ENCODE data around the gene FAM227A. TPM values are rescaled to one million over a fixed set of nuclear protein-coding genes. Genes with fewer than 3 reads are reported as not detected.

Gene FAM227A
- under 0.01 and 0.20 TPM in 2 replicates for total RNA-seq

GRCh38 chr22:38656256-38657044 is at the start of gene FAM227A, which contains the start of gene CBY1:
Gene FAM227A (minus strand): TSS chr22:38656392. CDS start chr22:38650168, 6,224 bp downstream.
Gene CBY1 (plus strand): TSS chr22:38656638. CDS start chr22:38668055, 11,417 bp downstream.
- DNase-seq (ENCODE audit: low read depth in 2 of 2) = peak; percentile 91 to 96

GRCh38 chr22:38705235-38706100 is 49.3 kb upstream of the FAM227A start, which contains the start of gene GTPBP1:
Gene GTPBP1 (plus strand): TSS chr22:38705944. CDS start chr22:38705956, 12 bp downstream.
- peak; percentile 100 for DNase-seq (ENCODE audit: low read depth in 2 of 2)

- DNase-seq (ENCODE audit: low read depth in 2 of 2) = peak in 1 of 2 donors; percentile 11
These were observed 48.6 kb upstream of the FAM227A start for GRCh38 chr22:38704654-38705234.

GRCh38 chr22:38700789-38701628 is 44.8 kb upstream of the FAM227A start, which contains the start of gene JOSD1:
Gene JOSD1 (minus strand): TSS chr22:38700943. CDS start chr22:38699987, 956 bp downstream.
- DNase-seq (ENCODE audit: low read depth in 2 of 2) = peak; percentile 95 to 98

GRCh38 chr22:38700270-38700788 is 44.1 kb upstream of the FAM227A start:
- DNase-seq (ENCODE audit: low read depth in 2 of 2) = peak in 1 of 2 donors; percentile 66

GRCh38 chr22:38699784-38700183 is 43.6 kb upstream of the FAM227A start:
- peak; percentile 14 to 36 for DNase-seq (ENCODE audit: low read depth in 2 of 2)

- DNase-seq (ENCODE audit: low read depth in 2 of 2) = peak in 1 of 2 donors; percentile 27
These were observed 43.0 kb upstream of the FAM227A start for GRCh38 chr22:38699143-38699542.

- no peak for DNase-seq (ENCODE audit: low read depth in 2 of 2)
These were observed 42.4 kb upstream of the FAM227A start for GRCh38 chr22:38698407-38699094.

GRCh38 chr22:38697425-38698089 is 41.4 kb upstream of the FAM227A start:
- peak; percentile 50 to 57 for DNase-seq (ENCODE audit: low read depth in 2 of 2)

- DNase-seq (ENCODE audit: low read depth in 2 of 2) = peak; percentile 92 to 93
These were observed 40.6 kb upstream of the FAM227A start for GRCh38 chr22:38696606-38697424.

GRCh38 chr22:38694940-38695339 is 38.7 kb upstream of the FAM227A start:
- peak in 1 of 2 donors; percentile 47 for DNase-seq (ENCODE audit: low read depth in 2 of 2)

GRCh38 chr22:38694049-38694448 is 37.9 kb upstream of the FAM227A start:
- peak in 1 of 2 donors; percentile 81 for DNase-seq (ENCODE audit: low read depth in 2 of 2)

- DNase-seq (ENCODE audit: low read depth in 2 of 2) = no peak
These were observed 33.5 kb upstream of the FAM227A start for GRCh38 chr22:38689651-38690050.

GRCh38 chr22:38685761-38686160 is 29.6 kb upstream of the FAM227A start:
- no peak for DNase-seq (ENCODE audit: low read depth in 2 of 2)

- no peak for DNase-seq (ENCODE audit: low read depth in 2 of 2)
These were observed 28.7 kb upstream of the FAM227A start for GRCh38 chr22:38684895-38685294.

- DNase-seq (ENCODE audit: low read depth in 2 of 2) = peak; percentile 90
These were observed 25.6 kb upstream of the FAM227A start, which contains the start of gene TOMM22 for GRCh38 chr22:38681582-38682335. Gene TOMM22 (plus strand): TSS chr22:38681957. CDS start chr22:38681979, 22 bp downstream.

- no peak for DNase-seq (ENCODE audit: low read depth in 2 of 2)
These were observed 19.6 kb upstream of the FAM227A start for GRCh38 chr22:38675833-38676232.
